GM12878 (cell line): ENCODE measurements around the gene SLC29A4. TPM values are rescaled to one million over a fixed set of nuclear protein-coding genes. Genes with fewer than 3 reads are reported as not detected.

ENCODE experiments used
- EGR1 ChIP-seq, 2 experiments: IDR thresholded peaks; 1 replicate in 1 of 2; 2 replicates in 1 of 2; pipeline ENCODE4 v1.6.1; 2011 to 2012; ENCODE audit warnings: low read depth in 2 of 2, low read length in 2 of 2, borderline replicate concordance in 1 of 2, mild to moderate bottlenecking in 1 of 2, moderate library complexity in 1 of 2
- JUNB ChIP-seq: IDR thresholded peaks from 2 replicates; pipeline ENCODE4 v1.6.1; 2016; ENCODE audit warnings: antibody characterized with exemption, mild to moderate bottlenecking
- MTA2 ChIP-seq: fragments of 450-650 bp; IDR thresholded peaks from 2 replicates; pipeline ENCODE4 v1.6.1; 2016; ENCODE audit warnings: low read depth, mild to moderate bottlenecking, moderate library complexity
- PRDM15 ChIP-seq: fragments of 450-650 bp; formaldehyde crosslinking; IDR thresholded peaks from 2 replicates; pipeline ENCODE4 v1.4.0; 2020; ENCODE audit warnings: mild to moderate bottlenecking, moderate library complexity
- STAT1 ChIP-seq: fragments of 450-650 bp; conservative IDR thresholded peaks from 2 replicates; pipeline ENCODE4 v1.6.1; 2014; ENCODE audit warnings: antibody characterized with exemption, mild to moderate bottlenecking
- SUZ12 ChIP-seq: fragments of 200-600 bp; sonication (generic); IDR thresholded peaks from one replicate; pipeline ENCODE4 v1.6.1; 2018; ENCODE audit warnings: antibody characterized with exemption, mild to moderate bottlenecking; ENCODE audit not compliant: unreplicated experiment
- TARDBP ChIP-seq: IDR thresholded peaks from 2 replicates; pipeline ENCODE4 v1.6.1; 2016; ENCODE audit warnings: borderline replicate concordance
- ZNF274 ChIP-seq: IDR thresholded peaks from one replicate; pipeline ENCODE4 v1.8.0; 2011; ENCODE audit not compliant: insufficient read length, insufficient read depth
- ZNF687 ChIP-seq: fragments of 450-650 bp; IDR thresholded peaks from 2 replicates; pipeline ENCODE4 v1.6.1; 2017; ENCODE audit warnings: mild to moderate bottlenecking, moderate library complexity
- polyA plus RNA-seq, 11 experiments: library from polyadenylated mRNA; depleted of rRNA in 4 of 11; unstranded in 6 of 11; stranded (reverse) in 5 of 11; fragments of >200 nt; fragmentation: Nextera tagmentation in 4 of 11; fragmentation: Illumina TruSeq in 1 of 11; extraction: Ambion mirVana in 4 of 11; extraction: Trizol in 1 of 11; gene quantifications; 1 replicate in 1 of 11; 2 replicates in 10 of 11; pipeline versions ENCODE4 v1.2.1 to v1.2.3, GENCODE V29; 2011 to 2016; ENCODE audit warnings: inconsistent platforms in 2 of 11, missing spikeins in 2 of 11, low read depth in 1 of 11
- total RNA-seq, 4 experiments: library from RNA; depleted of rRNA in 3 of 4; stranded (reverse); fragments of >200 nt in 3 of 4; fragmentation: Illumina TruSeq in 1 of 4; extraction: Trizol in 1 of 4; gene quantifications; 2 replicates each; pipeline versions ENCODE4 v1.2.1 to v1.2.3, GENCODE V29; 2013 to 2021

Gene SLC29A4
- total and polyA plus RNA-seq, 10 of the 15 experiments (the other 5 are each of a cell fraction or from before 2014, with no cell fraction given): 0.11 to 0.72 (median 0.23) TPM; not detected in 3

GRCh38 chr7:5265320-5266190 lies 17.2 kb upstream of the SLC29A4 start (continued):
- TF ChIP-seq ZNF687 (no peak), PRDM15 (CRISPR knock-in tag) (no peak), TARDBP (no peak), JUNB (no peak), ZNF274 (no peak), EGR1 (IDR thresholded peaks at IDR 0.05; ENCODE audit: borderline replicate concordance in 1 of 2, low read depth in 2 of 2, low read length in 2 of 2) (no peak), STAT1 (no peak), MTA2 (no peak), SUZ12 (no peak)
